Thoracic aorta (tissue), 2 donors: ENCODE results near the gene FAT2. TPM values are rescaled to one million over a fixed set of nuclear protein-coding genes. Genes with fewer than 3 reads are reported as not detected.

Experiments
- ATAC-seq: fragments of 150-250 bp; one replicate; pipeline ENCODE4 v1.8.0; 2017; ENCODE audit warnings: low read depth; ENCODE audit not compliant: insufficient number of reproducible peaks, low FRiP score
- DNase-seq: peaks from one replicate; pipeline ENCODE4 v3.0.0-alpha.2; 2020; ENCODE audit warnings: low spot score
- H3K27ac ChIP-seq, 2 donors: fragments of 200-600 bp; sonication (generic); 1 replicate in 1 of 2; 2 replicates in 1 of 2; pipeline ENCODE4 v1.5.1; 2016; ENCODE audit warnings: mild to moderate bottlenecking in 2 of 2, moderate library complexity in 2 of 2
- H3K27me3 ChIP-seq: fragments of 200-600 bp; sonication (generic); replicated peaks from 2 replicates; pipeline ENCODE4 v1.6.0; 2016; ENCODE audit warnings: mild to moderate bottlenecking; ENCODE audit not compliant: insufficient read depth
- H3K36me3 ChIP-seq: fragments of 200-600 bp; sonication (generic); one replicate; pipeline ENCODE4 v1.5.1; 2016
- H3K4me1 ChIP-seq, 2 donors: fragments of 200-600 bp; sonication (generic); 1 replicate in 1 of 2; 2 replicates in 1 of 2; pipeline versions ENCODE4 v1.5.1 to v1.6.0; 2016; ENCODE audit warnings: low read depth in 2 of 2, mild to moderate bottlenecking in 1 of 2; ENCODE audit not compliant: control insufficient read depth in 1 of 2
- H3K4me3 ChIP-seq: fragments of 200-600 bp; sonication (generic); 2 replicates; pipeline ENCODE4 v1.5.1; 2016; ENCODE audit warnings: mild to moderate bottlenecking
- H3K9me3 ChIP-seq: fragments of 200-600 bp; sonication (generic); 2 replicates; pipeline ENCODE4 v1.5.1; 2016
- total RNA-seq, 2 donors: library from RNA; depleted of rRNA; stranded (reverse); fragments of >200 nt; gene quantifications; one replicate each; pipeline versions ENCODE4 v1.1.0 to v1.2.3, GENCODE V29; 2016
- TF ChIP-seq, protein P1 (sequence below): fragments of 200-600 bp; sonication (generic); IDR thresholded peaks from one replicate; pipeline ENCODE4 v1.5.1; 2019; ENCODE audit warnings: antibody characterized with exemption

FAT2 gene
- total RNA-seq, 2 donors from 2014 or later: 0.14 TPM; not detected in 1

DNA sequence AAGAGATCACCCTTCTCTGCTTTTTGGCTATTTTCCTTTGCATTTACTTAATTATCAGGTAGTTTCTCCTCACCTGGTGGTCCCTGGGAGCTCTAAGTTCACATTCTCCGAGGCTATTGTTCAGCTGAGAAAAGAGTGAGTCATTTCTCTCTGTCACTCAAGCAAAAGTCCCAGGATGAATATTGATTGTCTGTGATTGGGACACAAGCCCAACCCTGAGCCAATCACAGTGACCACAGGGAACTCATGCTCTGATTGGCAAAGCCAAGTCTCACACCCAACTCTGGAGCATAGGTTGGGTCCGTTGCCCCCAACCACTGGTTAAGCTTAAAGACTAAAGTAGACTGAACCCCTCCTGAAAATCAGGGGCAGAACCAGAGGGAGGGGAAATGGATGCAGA is 27.8 kb upstream of the FAT2 start:
- TF ChIP-seq, protein P1, sequence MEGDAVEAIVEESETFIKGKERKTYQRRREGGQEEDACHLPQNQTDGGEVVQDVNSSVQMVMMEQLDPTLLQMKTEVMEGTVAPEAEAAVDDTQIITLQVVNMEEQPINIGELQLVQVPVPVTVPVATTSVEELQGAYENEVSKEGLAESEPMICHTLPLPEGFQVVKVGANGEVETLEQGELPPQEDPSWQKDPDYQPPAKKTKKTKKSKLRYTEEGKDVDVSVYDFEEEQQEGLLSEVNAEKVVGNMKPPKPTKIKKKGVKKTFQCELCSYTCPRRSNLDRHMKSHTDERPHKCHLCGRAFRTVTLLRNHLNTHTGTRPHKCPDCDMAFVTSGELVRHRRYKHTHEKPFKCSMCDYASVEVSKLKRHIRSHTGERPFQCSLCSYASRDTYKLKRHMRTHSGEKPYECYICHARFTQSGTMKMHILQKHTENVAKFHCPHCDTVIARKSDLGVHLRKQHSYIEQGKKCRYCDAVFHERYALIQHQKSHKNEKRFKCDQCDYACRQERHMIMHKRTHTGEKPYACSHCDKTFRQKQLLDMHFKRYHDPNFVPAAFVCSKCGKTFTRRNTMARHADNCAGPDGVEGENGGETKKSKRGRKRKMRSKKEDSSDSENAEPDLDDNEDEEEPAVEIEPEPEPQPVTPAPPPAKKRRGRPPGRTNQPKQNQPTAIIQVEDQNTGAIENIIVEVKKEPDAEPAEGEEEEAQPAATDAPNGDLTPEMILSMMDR: no peak
- no peaks in the 10 kb centered on the region for H3K4me1 ChIP-seq
- DNase-seq (no peak), ATAC-seq (no peak)
- no peak overlapping the region for H3K4me3 ChIP-seq
- no peaks in the 10 kb centered on the region for H3K27me3 ChIP-seq
- no peak overlapping the region for H3K27ac ChIP-seq
- no peaks in the 10 kb centered on the region for H3K9me3 ChIP-seq
- no peaks in the 10 kb centered on the region for H3K36me3 ChIP-seq

DNA sequence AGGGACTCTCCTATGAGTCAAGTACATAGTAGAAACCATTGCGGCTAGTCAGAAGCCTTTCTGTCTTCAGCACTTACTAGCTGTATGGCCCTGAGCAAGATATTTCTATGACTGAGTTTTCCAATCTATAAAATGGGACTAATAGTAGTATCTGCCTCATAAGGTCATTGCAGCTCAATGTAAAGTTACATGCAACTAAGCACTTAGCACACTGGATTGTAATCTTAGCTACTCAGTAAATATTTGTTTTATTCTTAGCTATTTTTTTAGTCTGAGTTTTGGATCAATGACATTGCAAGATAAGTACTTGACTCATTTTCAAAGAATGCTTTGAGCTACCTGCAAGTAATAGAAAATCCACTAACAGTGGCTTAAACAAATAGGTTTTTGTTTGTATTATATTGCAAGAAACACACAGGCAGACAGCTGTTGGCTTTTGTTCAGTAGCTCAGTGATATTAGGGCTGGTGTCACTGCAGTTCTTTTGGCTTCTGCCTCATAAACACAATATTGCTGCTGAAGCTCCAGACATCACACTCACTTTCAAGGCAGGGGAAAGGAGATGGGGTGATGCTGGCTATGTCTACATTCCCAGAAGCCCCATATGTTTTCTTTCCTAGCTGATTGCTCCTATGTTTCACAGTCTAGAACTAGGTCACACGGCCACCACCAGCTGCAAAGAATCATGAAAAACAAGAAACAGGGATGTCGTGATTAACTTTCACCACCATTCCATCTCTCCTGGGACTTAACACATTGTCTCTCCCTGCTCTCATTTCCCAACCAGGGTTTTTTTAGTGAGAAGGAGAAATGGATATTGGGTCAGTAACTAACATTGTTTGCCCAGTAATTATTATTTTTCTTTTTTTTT is 26.9 kb upstream of the FAT2 start:
- TF ChIP-seq, protein P1: no peak
- ATAC-seq (no peak), DNase-seq (no peak)
- Histone ChIP-seq H3K36me3 (no peaks in the 10 kb centered on the region), H3K4me1 (no peaks in the 10 kb centered on the region), H3K4me3 (no peak overlapping the region), H3K9me3 (no peaks in the 10 kb centered on the region), H3K27ac (no peak overlapping the region), H3K27me3 (no peaks in the 10 kb centered on the region)

DNA sequence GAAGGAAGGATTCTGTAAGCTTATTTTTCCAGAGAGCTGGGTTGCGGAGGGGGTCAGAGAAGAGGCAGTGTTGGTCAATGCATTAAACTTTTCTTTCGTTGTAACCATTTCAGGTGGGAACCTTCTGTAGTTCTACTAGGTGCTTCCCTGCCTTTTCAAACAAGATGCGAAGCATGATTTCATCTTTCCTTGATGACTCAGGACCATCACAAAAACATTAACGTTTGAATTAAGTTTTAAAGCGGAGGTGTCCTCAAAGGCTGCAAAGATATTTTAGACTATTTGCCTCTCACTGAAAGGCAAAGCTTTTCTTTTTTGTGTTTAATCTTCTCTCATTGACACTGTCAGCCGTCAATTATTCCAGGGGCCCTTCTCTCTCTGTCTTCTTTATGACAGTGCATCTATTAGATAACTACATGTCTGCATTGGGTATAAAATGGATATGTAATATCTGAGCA is 26.3 kb upstream of the FAT2 start:
- Histone ChIP-seq H3K36me3 (no peaks in the 10 kb centered on the region), H3K27ac (no peak overlapping the region), H3K4me3 (no peak overlapping the region), H3K4me1 (no peaks in the 10 kb centered on the region), H3K27me3 (no peaks in the 10 kb centered on the region), H3K9me3 (no peaks in the 10 kb centered on the region)
- DNase-seq (no peak), ATAC-seq (no peak)
- TF ChIP-seq, protein P1: no peak

- Histone ChIP-seq H3K9me3 (no peaks in the 10 kb centered on the region), H3K27ac (no peak overlapping the region), H3K4me3 (no peak overlapping the region), H3K36me3 (no peaks in the 10 kb centered on the region), H3K4me1 (no peaks in the 10 kb centered on the region), H3K27me3 (no peaks in the 10 kb centered on the region)
- TF ChIP-seq, protein P1: no peak
- DNase-seq (no peak), ATAC-seq (no peak)
These were observed 24.3 kb upstream of the FAT2 start for GRCh38 chr5:151615431-151615830.

GRCh38 chr5:151614565-151614964 is 23.4 kb upstream of the FAT2 start:
- Histone ChIP-seq H3K4me3 (no peak overlapping the region), H3K4me1 (no peaks in the 10 kb centered on the region), H3K27ac (no peak overlapping the region), H3K9me3 (no peaks in the 10 kb centered on the region), H3K27me3 (no peaks in the 10 kb centered on the region), H3K36me3 (no peaks in the 10 kb centered on the region)
- DNase-seq (no peak), ATAC-seq (no peak)
- TF ChIP-seq, protein P1: no peak
